Measurements from ENCODE around the gene DENR.
A peak's percentile ranks its signal among the peaks of the same experiment; 100 is the strongest.

DENR gene

DNA sequence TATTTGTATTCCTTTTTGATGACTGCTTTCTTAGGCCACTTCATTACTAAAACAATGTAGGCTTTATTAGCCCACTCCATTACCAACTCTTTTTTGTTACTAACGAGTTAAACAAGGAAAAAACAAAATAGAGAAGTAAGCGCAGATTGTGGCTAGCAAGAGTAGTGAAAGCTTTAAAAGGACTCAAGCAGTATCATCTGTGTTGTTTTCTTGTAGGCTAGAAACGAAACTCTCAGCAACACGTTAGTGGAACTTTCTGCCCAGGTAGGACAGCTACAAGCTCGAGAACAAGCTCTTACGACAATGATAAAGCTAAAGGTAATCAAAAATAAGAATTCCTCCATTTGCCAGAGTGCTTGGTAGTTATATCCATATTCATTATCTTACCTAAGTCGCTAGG is 32.9 kb downstream of the DENR start:
- ATAC-seq (ENCODE audit: low read depth): no peak
- Histone ChIP-seq H3K27me3 (ENCODE audit: insufficient read depth, poor library complexity, severe bottlenecking) (no peaks in the 10 kb centered on the region), H3K27ac (ENCODE audit: poor library complexity, severe bottlenecking) (no peak overlapping the region), H3K4me3 (ENCODE audit: severe bottlenecking) (no peak overlapping the region), H3K4me1 (ENCODE audit: insufficient read depth, poor library complexity, severe bottlenecking) (peaks cover under 1% of the 10 kb centered on the region), H3K36me3 (ENCODE audit: low read depth) (no peaks in the 10 kb centered on the region), H3K9me3 (ENCODE audit: severe bottlenecking) (no peaks in the 10 kb centered on the region)
- TF ChIP-seq, protein P1, sequence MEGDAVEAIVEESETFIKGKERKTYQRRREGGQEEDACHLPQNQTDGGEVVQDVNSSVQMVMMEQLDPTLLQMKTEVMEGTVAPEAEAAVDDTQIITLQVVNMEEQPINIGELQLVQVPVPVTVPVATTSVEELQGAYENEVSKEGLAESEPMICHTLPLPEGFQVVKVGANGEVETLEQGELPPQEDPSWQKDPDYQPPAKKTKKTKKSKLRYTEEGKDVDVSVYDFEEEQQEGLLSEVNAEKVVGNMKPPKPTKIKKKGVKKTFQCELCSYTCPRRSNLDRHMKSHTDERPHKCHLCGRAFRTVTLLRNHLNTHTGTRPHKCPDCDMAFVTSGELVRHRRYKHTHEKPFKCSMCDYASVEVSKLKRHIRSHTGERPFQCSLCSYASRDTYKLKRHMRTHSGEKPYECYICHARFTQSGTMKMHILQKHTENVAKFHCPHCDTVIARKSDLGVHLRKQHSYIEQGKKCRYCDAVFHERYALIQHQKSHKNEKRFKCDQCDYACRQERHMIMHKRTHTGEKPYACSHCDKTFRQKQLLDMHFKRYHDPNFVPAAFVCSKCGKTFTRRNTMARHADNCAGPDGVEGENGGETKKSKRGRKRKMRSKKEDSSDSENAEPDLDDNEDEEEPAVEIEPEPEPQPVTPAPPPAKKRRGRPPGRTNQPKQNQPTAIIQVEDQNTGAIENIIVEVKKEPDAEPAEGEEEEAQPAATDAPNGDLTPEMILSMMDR (IDR thresholded peaks at IDR 0.05; ENCODE audit: poor library complexity, severe bottlenecking): no peak
- no peak for DNase-seq (ENCODE audit: low spot score)

DNA sequence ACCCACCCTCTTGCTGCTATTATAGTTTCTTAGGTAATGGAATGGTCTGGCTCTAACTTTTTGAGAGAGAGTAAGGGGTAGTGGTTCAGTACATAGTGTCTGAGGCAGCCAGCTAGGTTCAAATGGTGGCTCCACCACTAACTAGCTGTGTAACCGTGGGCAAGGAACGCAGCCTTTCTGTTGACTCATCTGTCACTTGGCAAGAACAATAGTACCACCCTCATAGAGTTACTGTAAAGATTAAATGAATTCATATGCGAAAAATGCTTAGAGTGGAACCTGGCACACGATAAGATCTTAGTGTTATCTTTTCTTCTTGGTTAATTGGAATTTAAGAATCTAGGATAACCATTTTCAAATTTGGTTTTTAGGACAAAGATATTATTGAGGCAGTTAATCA is 35.8 kb downstream of the DENR start:
- Histone ChIP-seq H3K27me3 (ENCODE audit: insufficient read depth, poor library complexity, severe bottlenecking) (no peaks in the 10 kb centered on the region), H3K4me3 (ENCODE audit: severe bottlenecking) (no peak overlapping the region), H3K36me3 (ENCODE audit: low read depth) (no peaks in the 10 kb centered on the region), H3K27ac (ENCODE audit: poor library complexity, severe bottlenecking) (no peak overlapping the region), H3K9me3 (ENCODE audit: severe bottlenecking) (no peaks in the 10 kb centered on the region), H3K4me1 (ENCODE audit: insufficient read depth, poor library complexity, severe bottlenecking) (peaks cover 7% of the 10 kb centered on the region)
- ATAC-seq (ENCODE audit: low read depth) (no peak), DNase-seq (ENCODE audit: low spot score) (no peak)
- TF ChIP-seq, protein P1 (IDR thresholded peaks at IDR 0.05; ENCODE audit: poor library complexity, severe bottlenecking): no peak

DNA sequence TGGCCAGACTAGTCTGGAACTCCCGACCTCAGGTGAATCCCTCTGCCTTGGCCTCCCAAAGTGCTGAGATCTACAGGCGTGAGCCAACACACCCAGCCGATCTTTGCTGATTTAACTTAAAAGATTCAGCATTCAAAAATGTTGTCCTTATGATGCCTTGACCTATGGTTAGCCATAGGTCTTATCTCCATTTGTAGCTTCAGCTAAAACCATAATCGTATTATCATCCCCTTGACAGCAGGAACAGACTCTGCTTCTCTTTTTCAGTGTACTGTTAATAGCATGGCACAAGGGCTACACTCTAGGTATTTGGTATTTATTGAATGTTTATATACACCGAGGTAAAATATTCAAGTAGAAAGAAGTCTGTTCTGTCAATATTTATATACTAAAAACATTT is 37.0 kb downstream of the DENR start:
- Histone ChIP-seq H3K27me3 (ENCODE audit: insufficient read depth, poor library complexity, severe bottlenecking) (no peaks in the 10 kb centered on the region), H3K4me1 (ENCODE audit: insufficient read depth, poor library complexity, severe bottlenecking) (peaks cover 7% of the 10 kb centered on the region), H3K27ac (ENCODE audit: poor library complexity, severe bottlenecking) (no peak overlapping the region), H3K9me3 (ENCODE audit: severe bottlenecking) (no peaks in the 10 kb centered on the region), H3K36me3 (ENCODE audit: low read depth) (no peaks in the 10 kb centered on the region), H3K4me3 (ENCODE audit: severe bottlenecking) (no peak overlapping the region)
- ATAC-seq (ENCODE audit: low read depth): no peak
- TF ChIP-seq, protein P1 (IDR thresholded peaks at IDR 0.05; ENCODE audit: poor library complexity, severe bottlenecking): no peak
- DNase-seq (ENCODE audit: low spot score): no peak

GRCh38 chr12:122790393-122791075 is 37.9 kb downstream of the DENR start:
- Histone ChIP-seq H3K4me3 (ENCODE audit: severe bottlenecking) (no peak overlapping the region), H3K4me1 (ENCODE audit: insufficient read depth, poor library complexity, severe bottlenecking) (peaks cover 7% of the 10 kb centered on the region), H3K27me3 (ENCODE audit: insufficient read depth, poor library complexity, severe bottlenecking) (no peaks in the 10 kb centered on the region), H3K36me3 (ENCODE audit: low read depth) (no peaks in the 10 kb centered on the region), H3K9me3 (ENCODE audit: severe bottlenecking) (no peaks in the 10 kb centered on the region), H3K27ac (ENCODE audit: poor library complexity, severe bottlenecking) (peak overlapping the region; percentile 3)
- peak; percentile 55; the same call in 2 of the 3 replicates for ATAC-seq (ENCODE audit: low read depth)
- no peak for DNase-seq (ENCODE audit: low spot score)
- TF ChIP-seq, protein P1 (IDR thresholded peaks at IDR 0.05; ENCODE audit: poor library complexity, severe bottlenecking): no peak

DNA sequence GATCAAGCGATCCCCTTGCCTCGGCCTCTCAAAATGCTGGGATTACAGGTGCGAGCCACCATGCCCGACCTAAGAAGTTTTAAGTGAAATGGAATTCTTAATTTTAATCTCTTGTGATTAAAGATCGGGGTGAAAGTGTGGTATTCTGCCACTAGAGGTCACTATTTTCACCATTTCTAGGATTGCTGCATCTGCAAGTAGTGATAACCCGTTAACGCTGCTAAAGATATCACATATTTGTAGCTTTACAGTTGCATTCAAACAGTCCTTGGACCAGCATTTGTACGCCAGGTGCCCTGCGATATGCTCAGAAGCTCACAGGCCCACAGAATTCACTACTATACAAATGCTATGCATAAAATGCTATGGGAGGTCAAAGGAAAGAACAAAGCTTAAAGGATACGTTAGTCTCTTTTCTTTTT is 41.1 kb downstream of the DENR start:
- ATAC-seq (ENCODE audit: low read depth): peak; percentile 54; the same call in 1 of the 3 replicates
- TF ChIP-seq, protein P1 (IDR thresholded peaks at IDR 0.05; ENCODE audit: poor library complexity, severe bottlenecking): peak; percentile 84
- no peak overlapping the region for H3K4me3 ChIP-seq (ENCODE audit: severe bottlenecking)

More for the DNA sequence above, 41.1 kb downstream of the DENR start:
- Histone ChIP-seq H3K27ac (ENCODE audit: poor library complexity, severe bottlenecking) (no peak overlapping the region), H3K4me1 (ENCODE audit: insufficient read depth, poor library complexity, severe bottlenecking) (peaks cover 7% of the 10 kb centered on the region), H3K27me3 (ENCODE audit: insufficient read depth, poor library complexity, severe bottlenecking) (no peaks in the 10 kb centered on the region), H3K9me3 (ENCODE audit: severe bottlenecking) (no peaks in the 10 kb centered on the region), H3K36me3 (ENCODE audit: low read depth) (no peaks in the 10 kb centered on the region)
- no peak for DNase-seq (ENCODE audit: low spot score)

Data from RWPE2 (cell line).